GM18526 (cell line): ENCODE measurements around the gene CLIP3.

Experiments used
- POLR2A ChIP-seq: IDR thresholded peaks from 3 replicates; pipeline ENCODE4 v1.6.1; 2011; ENCODE audit not compliant: insufficient read length; ENCODE audit errors: extremely low read depth

CLIP3 gene

GRCh38 chr19:36032251-36033104 lies at the start of gene CLIP3:
Gene CLIP3 (minus strand): TSS chr19:36032873. CDS start chr19:36032357, 516 bp downstream.
- TF ChIP-seq POLR2A = no peak

DNA sequence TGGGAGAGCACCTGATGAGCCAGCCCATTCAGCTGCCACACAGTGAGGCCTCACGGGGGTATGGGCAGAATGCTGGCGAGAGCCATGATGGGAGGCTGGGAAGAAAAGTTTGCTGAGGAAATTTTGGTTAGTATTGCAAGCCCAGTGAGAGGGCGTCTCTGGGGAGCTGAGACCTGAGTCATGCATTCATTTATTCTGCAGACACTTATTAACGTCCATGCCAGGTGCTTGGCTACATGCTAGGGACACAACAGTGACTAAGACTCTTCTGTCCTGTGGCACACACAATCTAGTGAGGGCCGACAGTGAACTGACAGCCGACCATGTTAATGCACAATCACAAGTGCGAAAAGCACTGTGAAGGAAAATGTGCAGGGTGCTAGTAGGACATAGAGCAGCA lies 49.2 kb upstream of the CLIP3 start:
- no peak for TF ChIP-seq POLR2A

DNA sequence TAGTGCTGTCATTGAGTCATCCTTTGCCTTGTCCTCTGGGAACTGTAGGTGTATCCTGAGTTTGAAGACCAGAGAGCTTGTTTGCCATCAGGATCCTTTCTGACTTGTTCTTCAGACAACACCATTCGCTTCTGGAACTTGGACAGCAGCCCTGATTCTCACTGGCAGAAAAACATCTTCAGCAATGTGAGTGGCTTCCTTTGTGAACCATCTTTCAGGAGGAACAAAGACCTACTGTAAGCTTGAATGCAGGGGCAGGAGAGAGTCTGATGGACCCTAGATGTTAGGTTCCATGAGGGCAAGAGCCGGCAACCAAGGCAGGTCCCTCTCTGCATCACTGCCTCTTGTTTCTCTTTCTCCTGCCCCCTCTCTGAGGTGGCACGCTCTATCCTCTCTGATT lies 48.7 kb upstream of the CLIP3 start:
- TF ChIP-seq POLR2A = no peak

- no peak for TF ChIP-seq POLR2A
These were observed 46.8 kb upstream of the CLIP3 start for GRCh38 chr19:36079389-36079945.

GRCh38 chr19:36073121-36073876 lies 40.6 kb upstream of the CLIP3 start:
- no peak for TF ChIP-seq POLR2A

DNA sequence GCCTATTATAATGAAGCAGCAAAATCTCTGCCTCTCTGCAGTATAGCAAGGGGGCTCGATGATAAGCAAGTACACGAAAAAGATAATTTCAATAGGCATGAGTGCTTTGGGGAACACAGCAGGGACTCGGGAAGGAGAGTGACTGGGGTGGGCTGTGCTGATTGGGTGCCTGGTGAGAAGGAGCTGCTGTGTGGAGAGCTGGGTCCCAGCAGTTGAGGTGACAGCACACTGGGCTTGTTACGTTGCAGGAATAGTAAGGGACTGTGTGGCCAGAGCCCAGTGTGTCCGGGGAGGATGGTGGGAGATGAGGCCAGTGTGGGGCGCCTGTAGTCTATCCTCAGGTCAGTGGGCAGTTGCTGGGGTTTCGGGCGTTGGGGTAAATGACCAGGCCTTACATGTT lies 39.4 kb upstream of the CLIP3 start:
- no peak for TF ChIP-seq POLR2A

DNA sequence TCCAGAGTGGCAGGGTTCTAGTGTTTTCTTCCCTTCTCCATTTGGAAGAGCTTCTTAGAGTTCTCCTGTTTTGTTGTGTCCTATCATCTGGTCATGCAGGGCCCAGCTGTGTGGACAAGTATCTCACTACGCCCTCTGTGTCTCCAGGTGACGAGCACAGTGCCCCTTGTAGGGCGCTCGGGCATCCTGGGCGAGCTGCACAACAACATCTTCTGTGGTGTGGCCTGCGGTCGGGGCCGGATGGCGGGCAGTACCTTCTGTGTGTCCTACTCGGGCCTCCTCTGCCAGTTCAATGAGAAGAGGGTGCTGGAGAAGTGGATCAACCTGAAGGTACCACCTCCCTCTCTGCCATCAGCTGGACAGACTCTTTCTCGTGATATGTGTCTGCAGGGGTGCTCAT lies 35.0 kb upstream of the CLIP3 start:
- TF ChIP-seq POLR2A = no peak

DNA sequence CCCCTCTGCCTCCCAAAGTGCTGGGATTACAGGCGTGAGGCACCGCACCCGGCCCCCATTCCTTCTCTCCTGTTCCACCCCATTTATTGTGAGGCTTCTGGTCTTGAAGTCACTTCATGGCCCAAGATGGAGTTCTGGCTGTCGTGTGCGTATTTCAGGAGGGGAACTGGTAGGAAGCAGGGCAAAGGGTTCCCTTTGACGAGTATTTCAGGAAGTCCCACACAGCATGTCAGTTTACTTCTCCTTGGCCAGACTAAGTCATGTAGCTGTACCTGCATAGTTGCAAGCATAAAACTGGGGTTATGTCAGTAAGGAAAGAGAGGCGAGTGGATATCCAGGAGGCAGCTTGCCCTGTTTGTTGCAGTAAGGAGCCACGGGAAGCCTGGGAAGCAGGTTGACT lies 32.2 kb upstream of the CLIP3 start:
- no peak for TF ChIP-seq POLR2A

- no peak for TF ChIP-seq POLR2A
These were observed 28.7 kb upstream of the CLIP3 start for GRCh38 chr19:36061367-36061766.

DNA sequence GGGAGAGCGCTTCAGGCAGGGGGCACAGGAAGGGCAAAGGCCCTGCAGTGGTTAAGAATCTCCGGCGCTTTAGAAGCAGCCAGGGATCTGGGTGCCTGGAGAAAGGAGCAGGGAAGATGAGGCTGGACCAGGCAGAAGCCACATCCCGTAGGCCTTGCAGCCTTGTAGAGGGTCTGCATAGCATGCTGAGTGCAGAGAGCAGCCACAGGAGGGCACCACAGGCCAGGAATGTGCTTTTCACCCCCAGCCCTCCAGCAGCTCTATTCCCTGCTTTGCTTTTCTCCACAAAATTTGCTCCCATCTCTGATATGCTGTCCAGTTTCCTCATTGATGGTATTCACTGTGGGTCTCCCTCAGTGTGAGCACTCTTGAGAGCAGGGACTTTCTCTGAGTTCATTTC lies 27.8 kb upstream of the CLIP3 start:
- no peak for TF ChIP-seq POLR2A

GRCh38 chr19:36059180-36059910 lies 26.7 kb upstream of the CLIP3 start:
- no peak for TF ChIP-seq POLR2A

DNA sequence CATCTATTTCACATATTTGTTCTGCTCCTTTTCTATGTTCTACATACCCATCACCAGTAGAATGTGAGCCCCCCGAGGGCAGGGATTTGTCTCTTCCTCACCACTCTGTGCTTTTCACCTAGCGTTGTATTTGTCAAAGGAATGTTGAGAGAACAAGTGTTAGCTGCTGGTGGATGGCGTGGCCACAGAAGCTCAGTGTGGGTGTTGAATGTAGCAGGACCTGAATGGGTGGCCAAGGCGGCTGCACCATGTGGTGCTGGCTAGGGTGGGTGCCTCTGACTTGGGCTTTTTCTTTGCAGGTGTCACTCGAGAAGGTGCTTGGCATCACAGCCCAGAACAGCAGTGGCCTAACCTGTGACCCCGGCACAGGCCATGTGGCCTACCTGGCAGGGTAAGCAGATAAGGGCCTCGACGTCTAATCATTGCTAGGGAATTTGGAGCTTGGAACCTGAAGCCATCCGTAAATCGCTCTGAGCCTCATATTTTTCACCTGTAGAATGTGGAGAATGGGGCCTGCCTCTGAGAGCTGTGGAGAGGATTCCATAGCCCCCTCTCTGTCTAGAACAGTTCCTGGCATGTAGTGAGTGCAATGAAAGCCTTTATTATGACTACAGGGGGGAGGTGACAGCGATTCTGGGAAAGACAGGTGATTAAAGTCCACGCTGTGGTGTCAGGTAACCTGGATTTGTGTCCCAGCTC lies 26.0 kb upstream of the CLIP3 start:
- TF ChIP-seq POLR2A = no peak

- TF ChIP-seq POLR2A = peak; percentile 41
These were observed 22.3 kb upstream of the CLIP3 start, which contains the start of gene WDR62 for GRCh38 chr19:36054733-36055686. Gene WDR62 (plus strand): TSS chr19:36054897. CDS start chr19:36054972, 75 bp downstream.

GRCh38 chr19:36054119-36054732 lies 21.6 kb upstream of the CLIP3 start, which contains the start of gene THAP8:
Gene THAP8 (minus strand): TSS chr19:36054285. CDS start chr19:36054217, 68 bp downstream.
- peak; percentile 58 for TF ChIP-seq POLR2A
